H1 (cell line): ENCODE measurements around the gene CNN3. TPM values are rescaled to one million over a fixed set of nuclear protein-coding genes. Genes with fewer than 3 reads are reported as not detected.

Source experiments
- CHD2 ChIP-seq: IDR thresholded peaks from 2 replicates; pipeline ENCODE4 v1.6.1; 2012; ENCODE audit warnings: low read length, improper control_type of control experiment
- CHD7 ChIP-seq: fragments of 300-600 bp; sonication (generic); IDR thresholded peaks from 2 replicates; pipeline ENCODE4 v1.7.1; 2012; ENCODE audit warnings: low read length, moderate library complexity, mild to moderate bottlenecking, inconsistent platforms; ENCODE audit not compliant: insufficient replicate concordance
- CTBP2 ChIP-seq: IDR thresholded peaks from 2 replicates; pipeline ENCODE4 v1.7.0; 2011; ENCODE audit warnings: borderline replicate concordance, mild to moderate bottlenecking, moderate library complexity, mixed read lengths, low read length; ENCODE audit not compliant: insufficient read depth, insufficient read length
- EZH2 ChIP-seq: fragments of 200-600 bp; sonication (generic); IDR thresholded peaks from 2 replicates; pipeline ENCODE4 v1.7.1; 2012; ENCODE audit warnings: low read depth, mild to moderate bottlenecking, moderate library complexity, low read length, inconsistent platforms; ENCODE audit not compliant: severe bottlenecking
- JUN ChIP-seq: IDR thresholded peaks from 2 replicates; pipeline ENCODE4 v1.6.1; 2011; ENCODE audit warnings: low read depth, mild to moderate bottlenecking, improper control_type of control experiment, low read length
- MAFK ChIP-seq: IDR thresholded peaks from 2 replicates; pipeline ENCODE4 v1.6.1; 2012; ENCODE audit warnings: low read depth, mild to moderate bottlenecking, improper control_type of control experiment, low read length
- RNF2 ChIP-seq: fragments of 200-900, 300-1000 bp; sonication (generic); IDR thresholded peaks from 2 replicates; pipeline ENCODE4 v1.7.1; 2016; ENCODE audit warnings: borderline replicate concordance, low read depth, mild to moderate bottlenecking, antibody characterized with exemption, low read length; ENCODE audit not compliant: poor library complexity, severe bottlenecking; ENCODE audit errors: missing control alignments
- SIN3A ChIP-seq, 2 experiments: IDR thresholded peaks in 1 of 2; conservative IDR thresholded peaks in 1 of 2; 2 replicates each; pipeline ENCODE4 v1.6.1; 2011 to 2012; ENCODE audit warnings: low read length in 2 of 2, improper control_type of control experiment in 1 of 2, low read depth in 1 of 2, mild to moderate bottlenecking in 1 of 2
- TBP ChIP-seq: IDR thresholded peaks from 2 replicates; pipeline ENCODE4 v1.6.1; 2011; ENCODE audit warnings: low read depth, low read length, improper control_type of control experiment
- polyA plus RNA-seq, 7 experiments: library from polyadenylated mRNA; depleted of rRNA in 3 of 7; stranded (reverse) in 5 of 7; unstranded in 2 of 7; fragments of >200 nt in 5 of 7; fragments of 200-250 nt in 2 of 7; gene quantifications; 1 replicate in 5 of 7; 2 replicates in 1 of 7; 4 replicates in 1 of 7; pipeline versions ENCODE4 v1.2.1 to v1.2.3, GENCODE V29; 2011 to 2013; ENCODE audit warnings: missing spikeins in 2 of 7, mixed read lengths in 2 of 7
- total RNA-seq: library from RNA; stranded (reverse); fragmentation: NEBNext Ultra II Directional; extraction: Animal tissue kit (Norgen Biotek cat#: 25700); gene quantifications from 2 replicates; pipeline ENCODE4 v1.2.1, GENCODE V29; 2021
- TF ChIP-seq, protein P1 (sequence below): IDR thresholded peaks from 2 replicates; pipeline ENCODE4 v1.6.1; 2011; ENCODE audit warnings: low read depth, mild to moderate bottlenecking, low read length; ENCODE audit not compliant: insufficient read depth

The CNN3 gene
- total and polyA plus RNA-seq, 2 of the 8 experiments (the other 6 are each of a cell fraction or from before 2014, with no cell fraction given) = 134 to 266 TPM

DNA sequence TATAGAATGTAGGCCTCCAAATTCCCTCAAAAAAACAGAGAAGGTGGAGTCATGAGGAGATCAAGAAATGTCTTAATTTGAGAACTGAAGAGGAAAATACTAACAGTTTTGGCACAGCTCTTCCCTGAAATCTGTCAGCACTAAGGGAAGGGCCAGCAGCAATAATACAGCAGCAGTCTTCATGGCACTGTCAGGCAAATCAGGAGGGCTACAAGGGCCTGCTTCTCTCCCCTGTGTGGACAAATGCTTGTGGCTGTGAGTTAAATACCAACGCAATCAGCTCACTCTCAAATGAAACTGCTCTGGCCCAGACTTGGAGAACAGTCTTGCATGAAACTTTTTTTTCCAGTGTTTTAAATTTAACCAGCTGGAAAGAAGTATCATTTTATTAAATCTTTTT, 20.5 kb upstream of the CNN3 start (continued):
- no peak for TF ChIP-seq CHD7
- no peak for TF ChIP-seq MAFK
- TF ChIP-seq, protein P1, sequence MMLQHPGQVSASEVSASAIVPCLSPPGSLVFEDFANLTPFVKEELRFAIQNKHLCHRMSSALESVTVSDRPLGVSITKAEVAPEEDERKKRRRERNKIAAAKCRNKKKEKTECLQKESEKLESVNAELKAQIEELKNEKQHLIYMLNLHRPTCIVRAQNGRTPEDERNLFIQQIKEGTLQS = no peak
- no peak for TF ChIP-seq RNF2
- TF ChIP-seq JUN = no peak
- TF ChIP-seq EZH2 = no peak
- TF ChIP-seq TBP = no peak
- TF ChIP-seq SIN3A (conservative IDR thresholded peaks at IDR 0.05 in 1 of 2, IDR thresholded peaks at IDR 0.05 in 1 of 2; ENCODE audit: low read depth in 1 of 2, low read length in 2 of 2) = no peak
- no peak for TF ChIP-seq CTBP2
- TF ChIP-seq CHD2 = no peak
